HepG2 (cell line): Measurements from ENCODE around the gene ADGRL3. TPM values are rescaled to one million over a fixed set of nuclear protein-coding genes. Genes with fewer than 3 reads are reported as not detected.

Experiments used
- ATAC-seq: fragments of 200-7000 bp; cut with Tn5 transposase; 3 replicates; pipeline ENCODE4 v1.9.1; 2020; ENCODE audit warnings: mild to moderate bottlenecking, moderate library complexity
- BruUV-seq: library from RNA; stranded (reverse); fragments of 400-500 nt; replicated peaks from 2 replicates; lab custom pipeline; 2021; lab: Mats Ljungman, UMichigan
- CTCF ChIA-PET: fragments of 300-600 bp; formaldehyde crosslinking; extraction: SDS; loops from one replicate; lab custom pipeline; 2021; ENCODE audit warnings: low total read pairs, inconsistent platforms, low intra/inter-chr PET ratio; lab: Yijun Ruan, JAX
- POLR2A ChIA-PET: fragments of 350-600 bp; sonication (Branson Sonifier 250); formaldehyde crosslinking; loops from one replicate; lab custom pipeline; 2020; ENCODE audit warnings: antibody characterized with exemption, inconsistent platforms; lab: Yijun Ruan, JAX
- DNase-seq: peaks from one replicate; pipeline ENCODE4 v3.0.0-alpha.2; 2015; ENCODE audit warnings: low spot score
- FAIRE-seq: peaks from 3 replicates; lab custom pipeline; 2011; peaks lifted over from hg19 to GRCh38; lab: Jason Lieb, UNC
- H2AFZ ChIP-seq: one replicate; pipeline ENCODE4 v1.6.1; 2011; ENCODE audit warnings: low read length, inconsistent platforms
- H3K27ac ChIP-seq: fragments of 300-600 bp; 3 replicates; pipeline ENCODE4 v1.8.0; 2011; ENCODE audit warnings: mixed run types, mild to moderate bottlenecking, mixed read lengths, low read length, inconsistent platforms; ENCODE audit not compliant: insufficient read depth; ENCODE audit errors: extremely low read length
- H3K27me3 ChIP-seq, 2 experiments: fragments of 200-600 bp in 1 of 2; 2 replicates in 1 of 2; 3 replicates in 1 of 2; pipeline versions ENCODE4 v1.6.0 to v1.8.0; 2011; ENCODE audit warnings: low read length in 2 of 2, mild to moderate bottlenecking in 2 of 2, moderate library complexity in 2 of 2, inconsistent platforms in 1 of 2; ENCODE audit not compliant: insufficient read depth in 2 of 2, control insufficient read depth in 1 of 2
- H3K36me3 ChIP-seq, 2 experiments: fragments of 200-600 bp in 1 of 2; replicated peaks in 1 of 2; 2 replicates in 1 of 2; 3 replicates in 1 of 2; pipeline versions ENCODE4 v1.5.1 to v1.8.0; 2011; ENCODE audit warnings: low read length in 2 of 2, inconsistent platforms in 1 of 2; ENCODE audit not compliant: insufficient read depth in 2 of 2, control insufficient read depth in 1 of 2
- H3K4me1 ChIP-seq: 2 replicates; pipeline ENCODE4 v1.5.1; 2012; ENCODE audit warnings: low read length, inconsistent platforms; ENCODE audit not compliant: insufficient read depth
- H3K4me2 ChIP-seq: 2 replicates; pipeline ENCODE4 v1.6.0; 2011; ENCODE audit warnings: low read depth, low read length, inconsistent platforms
- H3K4me3 ChIP-seq, 3 experiments: fragments of 200-600 bp in 1 of 3; sonication (generic), shearing (Covaris generic) in 1 of 3; replicated peaks in 1 of 3; 2 replicates each; pipeline ENCODE4 v1.5.1; 2011 to 2016; ENCODE audit warnings: low read length in 3 of 3, inconsistent platforms in 2 of 3, low read depth in 2 of 3, mild to moderate bottlenecking in 2 of 3, control low read depth in 1 of 3, mixed read lengths in 1 of 3; ENCODE audit not compliant: insufficient read depth in 1 of 3
- H3K79me2 ChIP-seq: one replicate; pipeline ENCODE4 v1.6.1; 2011; ENCODE audit warnings: low read length, inconsistent platforms; ENCODE audit not compliant: insufficient read depth
- H3K9ac ChIP-seq: 2 replicates; pipeline ENCODE4 v1.6.0; 2011; ENCODE audit warnings: mild to moderate bottlenecking, low read depth, low read length, inconsistent platforms; ENCODE audit not compliant: insufficient read depth
- H3K9me3 ChIP-seq: 2 replicates; pipeline ENCODE4 v1.5.1; 2012; ENCODE audit warnings: mild to moderate bottlenecking, low read length
- H4K20me1 ChIP-seq: 2 replicates; pipeline ENCODE4 v1.6.0; 2011; ENCODE audit warnings: inconsistent platforms, mild to moderate bottlenecking, low read length, moderate library complexity; ENCODE audit not compliant: insufficient read depth
- AHR ChIP-seq: IDR thresholded peaks from 2 replicates; pipeline ENCODE4 v1.6.1; 2018; ENCODE audit warnings: missing genetic modification reagents, missing compliant biosample characterization
- FOXM1 ChIP-seq: sonication (generic); formaldehyde crosslinking; IDR thresholded peaks from 2 replicates; pipeline ENCODE4 v1.5.0; 2020; ENCODE audit warnings: missing genetic modification reagents
- ISX ChIP-seq: sonication (generic); formaldehyde crosslinking; conservative IDR thresholded peaks from 2 replicates; pipeline ENCODE4 v1.5.0; 2020; ENCODE audit warnings: missing genetic modification reagents
- MAFF ChIP-seq: IDR thresholded peaks from 2 replicates; pipeline ENCODE4 v1.6.1; 2011; ENCODE audit warnings: low read depth, low read length, improper control_type of control experiment
- MAFK ChIP-seq, 2 experiments: IDR thresholded peaks in 1 of 2; conservative IDR thresholded peaks in 1 of 2; 2 replicates each; pipeline ENCODE4 v1.6.1; 2011; ENCODE audit warnings: improper control_type of control experiment in 2 of 2, low read length in 2 of 2
- SNAI1 ChIP-seq: sonication (generic); formaldehyde crosslinking; IDR thresholded peaks from 2 replicates; pipeline ENCODE4 v1.5.0; 2020; ENCODE audit warnings: mild to moderate bottlenecking, missing genetic modification reagents, borderline replicate concordance
- ZMYM4 ChIP-seq: sonication (generic); formaldehyde crosslinking; IDR thresholded peaks from 2 replicates; pipeline ENCODE4 v1.8.1; 2023; ENCODE audit warnings: mild to moderate bottlenecking, missing genetic modification reagents
- ZNF101 ChIP-seq: sonication (generic); formaldehyde crosslinking; IDR thresholded peaks from 2 replicates; pipeline ENCODE4 v1.4.0; 2020; ENCODE audit warnings: mild to moderate bottlenecking, low read depth, missing genetic modification reagents, borderline replicate concordance
- ZNF124 ChIP-seq: sonication (generic); formaldehyde crosslinking; IDR thresholded peaks from 2 replicates; pipeline ENCODE4 v1.4.0; 2020; ENCODE audit warnings: missing genetic modification reagents
- WGBS: methylation state at CpG from one replicate; pipeline ENCODE4 v1.1.6; 2017; ENCODE audit warnings: low lambda C conversion rate; 5-methylcytosine and 5-hydroxymethylcytosine counted together
- in situ Hi-C: cut with HindIII; loops from 2 replicates; pipeline ENCODE4 v1.10.0; 2017; ENCODE audit warnings: low pct_unique_long_range_greater_than_20kb; ENCODE audit not compliant: extremely low pct_ligation_motif_present
- intact Hi-C: fragments of 100-400 bp; cut with micrococcal nuclease; formaldehyde crosslinking; loops from one replicate; pipeline ENCODE4 v1.10.0; 2022; ENCODE audit not compliant: unreplicated experiment
- polyA plus RNA-seq, 8 experiments: library from polyadenylated mRNA; depleted of rRNA in 3 of 8; stranded (reverse) in 7 of 8; unstranded in 1 of 8; fragments of >200 nt; fragmentation: Illumina TruSeq in 4 of 8; extraction: Trizol in 4 of 8; gene quantifications; 2 replicates each; pipeline versions ENCODE4 v1.2.1 to v1.2.3, GENCODE V29; 2011 to 2016; ENCODE audit warnings: low read depth in 4 of 8, missing spikeins in 1 of 8, mixed read lengths in 1 of 8; ENCODE audit not compliant: insufficient read depth in 1 of 8
- total RNA-seq, 5 experiments: library from RNA; depleted of rRNA; stranded (reverse); fragments of >200 nt; fragmentation: Illumina TruSeq; extraction: Trizol; gene quantifications; 2 replicates each; pipeline ENCODE4 v1.2.3, GENCODE V29; 2016; ENCODE audit warnings: low read depth in 1 of 5
- TF ChIP-seq, protein P1 (sequence below): sonication (generic); formaldehyde crosslinking; IDR thresholded peaks from 2 replicates; pipeline ENCODE4 v1.4.0; 2020; ENCODE audit warnings: missing genetic modification reagents
- TF ChIP-seq, protein P2 (sequence below): sonication (generic); formaldehyde crosslinking; IDR thresholded peaks from 2 replicates; pipeline ENCODE4 v1.4.0; 2020; ENCODE audit warnings: mild to moderate bottlenecking, missing genetic modification reagents
- TF ChIP-seq, protein P3 (sequence below): sonication (generic); formaldehyde crosslinking; IDR thresholded peaks from 2 replicates; pipeline ENCODE4 v1.4.0; 2020; ENCODE audit warnings: missing genetic modification reagents; ENCODE audit errors: not compliant biosample characterization

ADGRL3 gene
- total and polyA plus RNA-seq, 2 of the 13 experiments (the other 11 are each of a cell fraction or from before 2014, with no cell fraction given) = 0.04 to 0.05 TPM

DNA sequence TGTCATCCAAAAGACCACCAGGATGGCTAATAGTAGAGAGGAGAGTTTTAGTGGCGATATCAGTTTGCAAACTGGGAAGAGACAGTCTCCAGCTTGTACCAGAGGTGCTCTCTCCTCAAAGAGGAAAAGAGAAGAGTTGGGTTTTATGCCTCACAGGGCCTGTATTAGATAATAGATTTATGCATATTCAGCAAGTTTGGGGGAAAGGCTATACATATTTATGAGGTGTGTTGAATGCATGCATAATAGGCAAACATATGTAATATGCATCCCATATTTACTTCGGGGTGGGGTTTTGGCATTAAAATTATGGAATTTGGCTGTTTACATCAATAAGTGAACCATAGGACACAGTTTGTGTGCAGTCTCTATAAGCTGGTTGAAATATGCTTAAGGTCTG lies 22.8 kb upstream of the ADGRL3 start:
- whole genome bisulfite sequencing = 0% methylated on average over 2 of the region's 2 CpGs
- no peak for ATAC-seq

DNA sequence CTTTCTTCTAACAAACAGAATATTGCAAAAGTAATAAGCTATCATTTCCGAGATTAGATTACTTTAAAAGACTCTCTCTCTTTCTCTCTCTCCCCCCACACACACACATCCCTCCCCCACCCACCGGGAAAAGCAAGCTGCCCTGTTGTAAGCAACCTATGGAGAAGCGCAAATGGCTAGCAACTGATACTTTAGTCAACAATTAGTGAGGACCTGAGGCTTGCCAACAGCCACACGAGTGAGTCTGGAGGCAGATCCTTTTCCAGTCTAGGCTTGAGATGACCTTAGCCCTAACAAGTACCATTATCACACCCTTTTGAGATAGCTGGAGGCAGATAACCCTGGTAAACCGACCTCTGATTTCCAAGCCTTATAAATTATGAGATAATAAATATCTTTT lies 19.7 kb upstream of the ADGRL3 start:
- no peaks in the 10 kb centered on the region for H3K4me1 ChIP-seq
- H4K20me1 ChIP-seq = no peaks in the 10 kb centered on the region
- TF ChIP-seq, protein P1, sequence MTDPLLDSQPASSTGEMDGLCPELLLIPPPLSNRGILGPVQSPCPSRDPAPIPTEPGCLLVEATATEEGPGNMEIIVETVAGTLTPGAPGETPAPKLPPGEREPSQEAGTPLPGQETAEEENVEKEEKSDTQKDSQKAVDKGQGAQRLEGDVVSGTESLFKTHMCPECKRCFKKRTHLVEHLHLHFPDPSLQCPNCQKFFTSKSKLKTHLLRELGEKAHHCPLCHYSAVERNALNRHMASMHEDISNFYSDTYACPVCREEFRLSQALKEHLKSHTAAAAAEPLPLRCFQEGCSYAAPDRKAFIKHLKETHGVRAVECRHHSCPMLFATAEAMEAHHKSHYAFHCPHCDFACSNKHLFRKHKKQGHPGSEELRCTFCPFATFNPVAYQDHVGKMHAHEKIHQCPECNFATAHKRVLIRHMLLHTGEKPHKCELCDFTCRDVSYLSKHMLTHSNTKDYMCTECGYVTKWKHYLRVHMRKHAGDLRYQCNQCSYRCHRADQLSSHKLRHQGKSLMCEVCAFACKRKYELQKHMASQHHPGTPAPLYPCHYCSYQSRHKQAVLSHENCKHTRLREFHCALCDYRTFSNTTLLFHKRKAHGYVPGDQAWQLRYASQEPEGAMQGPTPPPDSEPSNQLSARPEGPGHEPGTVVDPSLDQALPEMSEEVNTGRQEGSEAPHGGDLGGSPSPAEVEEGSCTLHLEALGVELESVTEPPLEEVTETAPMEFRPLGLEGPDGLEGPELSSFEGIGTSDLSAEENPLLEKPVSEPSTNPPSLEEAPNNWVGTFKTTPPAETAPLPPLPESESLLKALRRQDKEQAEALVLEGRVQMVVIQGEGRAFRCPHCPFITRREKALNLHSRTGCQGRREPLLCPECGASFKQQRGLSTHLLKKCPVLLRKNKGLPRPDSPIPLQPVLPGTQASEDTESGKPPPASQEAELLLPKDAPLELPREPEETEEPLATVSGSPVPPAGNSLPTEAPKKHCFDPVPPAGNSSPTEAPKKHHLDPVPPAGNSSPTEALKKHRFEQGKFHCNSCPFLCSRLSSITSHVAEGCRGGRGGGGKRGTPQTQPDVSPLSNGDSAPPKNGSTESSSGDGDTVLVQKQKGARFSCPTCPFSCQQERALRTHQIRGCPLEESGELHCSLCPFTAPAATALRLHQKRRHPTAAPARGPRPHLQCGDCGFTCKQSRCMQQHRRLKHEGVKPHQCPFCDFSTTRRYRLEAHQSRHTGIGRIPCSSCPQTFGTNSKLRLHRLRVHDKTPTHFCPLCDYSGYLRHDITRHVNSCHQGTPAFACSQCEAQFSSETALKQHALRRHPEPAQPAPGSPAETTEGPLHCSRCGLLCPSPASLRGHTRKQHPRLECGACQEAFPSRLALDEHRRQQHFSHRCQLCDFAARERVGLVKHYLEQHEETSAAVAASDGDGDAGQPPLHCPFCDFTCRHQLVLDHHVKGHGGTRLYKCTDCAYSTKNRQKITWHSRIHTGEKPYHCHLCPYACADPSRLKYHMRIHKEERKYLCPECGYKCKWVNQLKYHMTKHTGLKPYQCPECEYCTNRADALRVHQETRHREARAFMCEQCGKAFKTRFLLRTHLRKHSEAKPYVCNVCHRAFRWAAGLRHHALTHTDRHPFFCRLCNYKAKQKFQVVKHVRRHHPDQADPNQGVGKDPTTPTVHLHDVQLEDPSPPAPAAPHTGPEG (CRISPR knock-in tag) = no peak
- TF ChIP-seq AHR (CRISPR knock-in tag) (no peak), SNAI1 (no peak), ZNF101 (CRISPR knock-in tag) (no peak), ZNF124 (CRISPR knock-in tag) (no peak), ZMYM4 (no peak), ISX (CRISPR knock-in tag) (no peak)
- TF ChIP-seq, protein P2, sequence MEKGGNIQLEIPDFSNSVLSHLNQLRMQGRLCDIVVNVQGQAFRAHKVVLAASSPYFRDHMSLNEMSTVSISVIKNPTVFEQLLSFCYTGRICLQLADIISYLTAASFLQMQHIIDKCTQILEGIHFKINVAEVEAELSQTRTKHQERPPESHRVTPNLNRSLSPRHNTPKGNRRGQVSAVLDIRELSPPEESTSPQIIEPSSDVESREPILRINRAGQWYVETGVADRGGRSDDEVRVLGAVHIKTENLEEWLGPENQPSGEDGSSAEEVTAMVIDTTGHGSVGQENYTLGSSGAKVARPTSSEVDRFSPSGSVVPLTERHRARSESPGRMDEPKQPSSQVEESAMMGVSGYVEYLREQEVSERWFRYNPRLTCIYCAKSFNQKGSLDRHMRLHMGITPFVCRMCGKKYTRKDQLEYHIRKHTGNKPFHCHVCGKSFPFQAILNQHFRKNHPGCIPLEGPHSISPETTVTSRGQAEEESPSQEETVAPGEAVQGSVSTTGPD (CRISPR knock-in tag) = no peak
- TF ChIP-seq, protein P3, sequence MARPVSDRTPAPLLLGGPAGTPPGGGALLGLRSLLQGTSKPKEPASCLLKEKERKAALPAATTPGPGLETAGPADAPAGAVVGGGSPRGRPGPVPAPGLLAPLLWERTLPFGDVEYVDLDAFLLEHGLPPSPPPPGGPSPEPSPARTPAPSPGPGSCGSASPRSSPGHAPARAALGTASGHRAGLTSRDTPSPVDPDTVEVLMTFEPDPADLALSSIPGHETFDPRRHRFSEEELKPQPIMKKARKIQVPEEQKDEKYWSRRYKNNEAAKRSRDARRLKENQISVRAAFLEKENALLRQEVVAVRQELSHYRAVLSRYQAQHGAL (CRISPR knock-in tag) = no peak
- BruUV-seq = no TSS peak
- ChIA-PET CTCF (no interaction called here), POLR2A (no interaction called here)
- WGBS = 13% methylated on average over 5 of the region's 5 CpGs
- in situ Hi-C loops (no loop called here), intact Hi-C loops (no loop called here)
- H3K27me3 ChIP-seq = no peaks in the 10 kb centered on the region; a peak in 1 of 5 replicates
- ATAC-seq = no peak
- H3K79me2 ChIP-seq = no peaks in the 10 kb centered on the region
- no peak overlapping the region for H2AFZ ChIP-seq
- DNase-seq = no peak
- H3K9me3 ChIP-seq = no peaks in the 10 kb centered on the region
- no peak overlapping the region for H3K4me3 ChIP-seq
- H3K36me3 ChIP-seq = no peaks in the 10 kb centered on the region
- no peak overlapping the region for H3K9ac ChIP-seq
- H3K27ac ChIP-seq = no peak overlapping the region
- FAIRE-seq = no peak
- no peak overlapping the region for H3K4me2 ChIP-seq

More for the DNA sequence above, 22.8 kb upstream of the ADGRL3 start:
- ChIA-PET POLR2A (no interaction called here), CTCF (no interaction called here)
- DNase-seq = no peak
- FAIRE-seq = no peak
- Histone ChIP-seq H3K27me3 (no peaks in the 10 kb centered on the region), H3K4me1 (no peaks in the 10 kb centered on the region), H3K27ac (no peak overlapping the region), H3K79me2 (no peaks in the 10 kb centered on the region), H3K4me2 (no peak overlapping the region), H4K20me1 (no peaks in the 10 kb centered on the region), H2AFZ (no peak overlapping the region), H3K9me3 (no peaks in the 10 kb centered on the region), H3K36me3 (no peaks in the 10 kb centered on the region), H3K4me3 (no peak overlapping the region), H3K9ac (no peak overlapping the region)
- TF ChIP-seq MAFF = peak; percentile 65
- TF ChIP-seq FOXM1 (CRISPR knock-in tag) = no peak
- peak; percentile 58 to 75; a peak in 3 of 4 replicates for TF ChIP-seq MAFK (conservative IDR thresholded peaks at IDR 0.05 in 1 of 2, IDR thresholded peaks at IDR 0.05 in 1 of 2; ENCODE audit: low read length in 2 of 2)
- in situ Hi-C loops = no loop called here
- intact Hi-C loops = no loop called here
- BruUV-seq = no TSS peak
